NCI-H510A (cell line): ENCODE measurements around the gene CHST3.
"Not testable (repeated sequence)": the region's sequence is repeated elsewhere in the genome, so short reads cannot be mapped to it uniquely, and the experiment has no call there.

ENCODE experiments used
- DNase-seq: peaks from one replicate; lab custom pipeline; 2025; lab: John Stamatoyannopoulos, UW

Gene CHST3, protein sequence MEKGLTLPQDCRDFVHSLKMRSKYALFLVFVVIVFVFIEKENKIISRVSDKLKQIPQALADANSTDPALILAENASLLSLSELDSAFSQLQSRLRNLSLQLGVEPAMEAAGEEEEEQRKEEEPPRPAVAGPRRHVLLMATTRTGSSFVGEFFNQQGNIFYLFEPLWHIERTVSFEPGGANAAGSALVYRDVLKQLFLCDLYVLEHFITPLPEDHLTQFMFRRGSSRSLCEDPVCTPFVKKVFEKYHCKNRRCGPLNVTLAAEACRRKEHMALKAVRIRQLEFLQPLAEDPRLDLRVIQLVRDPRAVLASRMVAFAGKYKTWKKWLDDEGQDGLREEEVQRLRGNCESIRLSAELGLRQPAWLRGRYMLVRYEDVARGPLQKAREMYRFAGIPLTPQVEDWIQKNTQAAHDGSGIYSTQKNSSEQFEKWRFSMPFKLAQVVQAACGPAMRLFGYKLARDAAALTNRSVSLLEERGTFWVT

DNA sequence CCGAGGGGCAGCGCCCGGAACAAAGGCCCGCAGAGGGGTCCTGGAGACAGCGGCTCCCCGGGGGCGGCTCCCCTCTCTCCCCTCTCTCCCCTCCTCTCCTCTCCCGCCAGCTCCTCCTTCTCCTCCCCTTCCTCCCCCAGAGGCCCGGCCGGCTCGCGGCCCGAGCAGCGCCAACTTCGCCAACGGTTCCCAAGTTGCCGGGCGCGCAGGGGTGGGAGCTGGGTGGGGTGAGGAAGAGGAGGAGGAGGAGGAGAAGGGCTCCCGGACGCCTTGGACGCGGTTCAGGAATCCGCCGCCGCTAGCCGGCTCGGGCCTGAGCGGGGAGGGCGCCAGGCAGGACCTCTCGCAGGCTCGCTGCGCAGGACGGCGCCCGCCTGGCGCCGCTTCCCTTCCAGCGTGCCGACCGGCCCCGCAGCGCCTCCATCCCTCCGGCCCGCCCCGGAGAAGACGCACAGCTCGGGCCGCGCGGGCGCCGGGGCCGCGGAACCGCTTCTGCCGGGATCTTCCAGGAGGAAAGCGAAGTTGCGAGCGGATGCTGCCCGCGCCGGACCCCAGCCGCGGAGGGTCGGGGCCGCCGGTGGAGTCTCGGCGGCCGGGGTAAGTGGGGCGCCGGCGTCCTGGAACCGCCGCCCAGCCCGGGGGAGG lies at the start of gene CHST3:
TSS of gene CHST3 (plus strand) at position 298 of the 645 bp plus-strand sequence. CDS start 41,448 bp downstream, outside the sequence.
- DNase-seq, result no peak

DNA sequence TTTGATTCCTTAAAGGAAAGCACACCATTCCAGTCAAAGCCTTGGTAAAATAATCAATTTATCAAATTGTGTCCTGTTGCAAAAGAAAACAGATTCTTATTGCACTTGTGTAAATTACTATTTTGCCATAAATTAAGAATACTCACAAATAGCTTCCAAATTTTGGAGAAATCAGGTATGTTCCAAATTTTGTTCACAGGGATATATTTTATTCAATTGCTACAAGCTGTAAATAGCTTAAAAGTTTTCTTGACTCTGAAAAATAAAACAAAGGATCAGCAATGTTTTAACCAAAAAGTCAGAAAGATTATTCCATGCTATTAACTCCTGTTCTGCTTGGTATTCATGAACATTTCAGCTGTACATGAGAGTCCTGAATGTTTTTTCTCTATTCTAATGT lies 47.4 kb upstream of the CHST3 start:
- DNase-seq, result no peak

DNA sequence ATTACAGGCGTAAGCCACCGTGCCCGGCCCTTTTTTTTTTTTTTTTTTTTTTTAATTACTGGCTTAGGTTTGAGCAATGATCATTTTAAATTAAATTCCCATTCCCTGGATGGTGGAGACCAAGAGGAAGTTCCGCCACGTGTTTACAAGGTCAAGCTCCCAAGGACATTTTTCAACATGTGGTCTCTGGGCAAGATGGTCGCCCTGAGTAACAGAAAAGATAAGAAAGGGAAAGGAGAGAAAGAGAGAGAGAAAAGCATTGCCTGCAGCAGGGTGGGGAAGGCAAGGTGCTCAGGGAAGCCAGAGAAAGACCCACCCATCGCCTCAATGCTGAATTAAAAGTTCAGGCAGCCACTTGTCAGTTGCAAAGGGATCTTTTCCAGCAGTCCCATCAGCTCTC lies 45.2 kb upstream of the CHST3 start:
- no peak for DNase-seq

DNA sequence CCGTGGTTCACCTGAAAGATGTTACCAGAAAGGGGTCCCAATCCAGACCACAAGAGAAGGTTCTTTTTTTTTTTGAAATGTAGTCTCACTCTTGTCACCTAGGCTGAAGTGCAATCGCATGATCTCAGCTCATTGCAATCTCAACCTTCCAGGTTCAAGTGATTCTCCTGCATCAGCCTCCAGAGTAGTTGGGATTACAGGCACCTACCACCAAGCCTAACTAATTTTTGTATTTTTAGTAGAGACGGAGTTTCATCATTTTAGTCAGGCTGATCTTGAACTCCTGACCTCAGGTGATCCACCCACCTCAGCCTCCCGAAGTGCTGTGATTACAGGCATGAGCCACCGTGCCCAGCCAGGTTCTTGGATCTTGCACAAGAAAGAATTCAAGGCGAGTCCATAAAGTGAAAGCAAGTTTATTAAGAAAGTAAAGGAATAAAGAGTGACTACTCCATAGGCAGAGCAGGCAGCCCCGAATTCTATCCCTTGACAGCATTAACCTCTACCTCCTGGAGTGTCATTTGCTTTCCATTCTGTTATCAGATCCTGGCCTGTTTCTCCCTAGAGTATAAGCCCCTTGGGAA lies 44.1 kb upstream of the CHST3 start:
- not testable (repeated sequence) for DNase-seq

DNA sequence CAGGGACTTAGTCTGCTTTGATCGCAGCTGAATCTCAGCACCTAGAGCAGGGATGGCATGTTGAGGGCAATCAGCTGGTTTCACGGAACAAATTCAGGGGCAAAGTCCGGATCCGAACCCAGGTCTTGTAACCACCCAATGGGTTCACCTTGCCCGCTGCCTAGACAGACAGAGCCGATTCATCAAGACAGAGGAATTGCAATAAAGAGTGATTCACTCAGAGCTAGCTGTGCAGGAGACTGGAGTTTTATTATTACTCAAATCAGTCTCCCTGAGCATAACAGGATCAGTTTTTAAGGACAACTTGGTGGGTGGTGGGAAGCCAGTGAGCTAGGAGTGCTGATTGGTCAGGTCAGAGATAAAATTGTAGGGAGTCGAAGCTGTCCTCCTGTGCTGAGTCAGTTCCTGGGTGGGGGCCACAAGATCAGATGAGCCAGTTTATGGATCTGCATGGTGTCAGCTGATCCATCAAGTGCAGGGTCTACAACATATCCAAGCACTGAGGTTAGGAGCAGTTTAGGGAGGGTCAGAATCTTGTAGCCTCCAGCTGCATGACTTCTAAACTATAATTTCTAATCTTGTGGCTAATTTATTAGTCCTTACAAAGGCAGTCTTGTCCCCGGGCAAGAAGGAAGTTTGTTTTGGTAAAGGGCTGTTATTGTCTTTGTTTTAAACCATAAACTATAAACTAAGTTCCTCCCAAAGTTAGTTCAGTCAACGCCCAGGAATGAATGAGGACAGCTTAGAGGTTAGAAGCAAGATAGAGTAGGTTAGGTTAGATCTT lies 43.5 kb upstream of the CHST3 start:
- no peak for DNase-seq

DNA sequence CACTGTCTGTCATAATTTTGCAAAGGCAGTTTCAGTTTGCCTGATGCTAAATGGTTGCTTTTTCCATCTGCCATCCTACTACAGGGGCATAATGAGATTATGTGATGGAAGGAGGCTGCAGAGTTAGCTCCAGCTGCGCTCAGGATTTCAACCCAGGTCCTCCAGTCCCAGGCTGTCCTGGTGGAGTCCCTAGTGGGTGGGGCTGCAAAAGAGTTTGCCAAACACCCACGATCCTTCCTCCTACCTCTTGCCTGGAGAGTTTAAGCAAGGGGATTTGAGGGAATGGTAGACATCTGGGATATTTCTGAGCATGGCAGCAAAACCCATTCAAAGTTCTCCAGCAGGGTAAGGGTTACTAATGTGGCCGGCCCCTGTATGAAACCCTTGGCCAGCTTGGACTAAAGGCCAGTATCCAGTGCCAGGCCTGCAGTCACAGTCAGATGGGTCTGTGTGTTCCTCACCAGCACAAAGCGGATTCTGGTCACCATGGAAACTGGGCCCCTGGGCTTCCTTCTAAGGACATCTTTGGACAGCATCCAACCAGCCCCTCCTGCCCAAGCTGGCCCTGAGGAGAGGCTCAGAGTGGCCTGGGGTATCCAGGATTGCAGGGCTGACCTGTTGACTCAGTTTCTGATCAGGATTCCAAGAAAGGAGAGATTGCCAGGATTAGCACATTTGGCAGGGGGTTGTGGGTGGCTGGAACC lies 42.7 kb upstream of the CHST3 start:
- no peak for DNase-seq

DNA sequence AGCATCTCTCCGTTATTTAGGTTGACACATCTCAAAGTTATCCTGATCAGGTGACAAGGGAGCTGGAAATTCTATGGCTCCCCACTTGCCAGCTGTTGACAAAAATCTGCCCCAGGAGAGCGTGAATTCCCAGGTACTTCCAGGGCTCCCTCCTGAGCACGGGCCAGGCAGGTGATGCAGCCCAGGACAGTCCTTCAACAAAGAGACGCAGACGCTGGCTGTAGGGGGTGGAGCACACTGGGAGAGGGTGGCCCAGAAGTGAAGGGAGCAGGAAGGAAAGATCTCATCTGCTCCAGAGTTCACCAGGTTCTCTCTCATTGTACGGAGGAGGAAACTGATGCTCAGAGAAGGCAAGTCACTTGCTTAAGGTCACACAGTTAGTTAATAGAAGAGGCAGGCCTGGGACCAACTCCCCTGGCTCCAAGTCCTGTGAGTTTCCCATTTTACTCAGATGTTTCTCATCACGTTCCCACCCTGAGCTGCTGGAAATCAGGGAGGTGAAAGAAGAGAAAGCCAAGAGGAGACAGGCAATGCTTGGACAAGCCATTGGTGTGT lies 41.0 kb upstream of the CHST3 start:
- DNase-seq, result no peak

DNA sequence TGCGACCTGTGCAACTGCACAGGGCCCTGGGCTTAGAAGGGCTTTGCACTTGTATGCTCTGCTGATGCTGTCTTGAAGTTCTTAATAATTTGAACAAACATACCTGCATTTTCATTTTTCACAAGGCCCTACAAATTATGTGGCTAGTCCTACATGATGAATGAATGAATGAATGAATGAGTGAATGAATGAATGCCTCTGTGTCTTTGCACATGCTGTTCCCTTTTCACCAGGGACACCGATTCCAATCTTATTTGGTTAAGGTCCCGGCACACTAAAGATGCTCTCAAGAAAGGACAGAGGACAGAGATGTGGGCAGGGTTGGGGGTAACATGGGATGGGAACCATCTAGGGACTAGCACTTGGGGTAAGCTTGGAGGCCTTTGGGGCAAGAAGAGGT lies 39.4 kb upstream of the CHST3 start:
- no peak for DNase-seq

DNA sequence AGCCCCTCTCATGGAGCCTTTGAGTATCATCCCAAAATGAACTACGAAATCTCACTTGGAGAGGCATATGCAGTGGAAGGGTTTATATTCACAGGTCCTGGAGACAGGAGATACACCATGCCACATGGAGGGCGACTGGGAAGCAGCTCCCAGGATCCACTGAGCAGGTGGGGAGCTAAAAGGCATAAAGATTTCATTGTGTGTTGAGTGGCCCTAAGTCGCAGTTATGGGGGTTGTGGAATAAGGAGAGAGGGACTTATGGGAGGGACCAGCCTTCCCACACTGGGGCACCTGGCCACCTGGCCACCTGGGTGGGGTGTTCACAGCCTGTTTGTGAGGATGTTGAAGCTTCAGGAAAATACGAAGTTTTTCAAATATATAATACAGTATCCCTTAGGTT lies 37.0 kb upstream of the CHST3 start:
- DNase-seq, result no peak

DNA sequence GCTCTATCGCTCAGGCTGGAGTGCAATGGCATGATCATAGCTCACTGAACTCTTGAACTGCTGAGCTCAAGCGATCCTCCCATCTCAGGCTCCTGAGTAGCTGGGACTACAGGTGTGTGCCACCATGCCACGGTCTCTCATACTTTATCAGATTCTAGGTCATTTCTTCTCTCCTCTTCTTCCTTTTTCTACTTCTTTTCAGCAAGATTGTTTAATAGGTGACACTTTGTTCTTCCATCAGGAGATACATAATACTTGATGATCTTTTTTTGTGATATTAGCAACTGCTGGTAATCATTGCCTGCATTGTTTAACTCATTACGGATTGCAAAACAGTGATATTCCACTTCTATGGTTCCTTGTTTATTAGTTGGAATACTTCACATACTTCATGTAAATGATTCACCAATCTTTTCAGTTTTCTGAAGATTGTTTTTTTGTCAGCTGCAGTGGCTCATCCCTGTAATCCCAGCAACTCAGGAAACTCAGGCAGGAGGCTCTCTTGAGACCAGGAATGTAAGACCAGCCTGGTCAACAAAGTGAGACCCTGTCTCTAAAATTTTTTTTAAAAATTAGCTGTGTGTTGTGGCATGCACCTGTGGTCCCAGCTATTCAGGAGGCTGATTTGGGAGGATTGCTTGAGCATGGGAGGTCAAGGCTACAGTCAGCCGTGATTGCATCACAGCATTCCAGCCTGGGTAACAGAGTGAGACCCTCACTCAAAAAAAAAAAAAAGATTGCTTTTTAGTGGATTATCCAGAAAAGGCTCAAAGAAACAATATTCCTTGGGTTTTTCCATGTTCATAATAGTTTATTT lies 36.2 kb upstream of the CHST3 start:
- no peak for DNase-seq

DNA sequence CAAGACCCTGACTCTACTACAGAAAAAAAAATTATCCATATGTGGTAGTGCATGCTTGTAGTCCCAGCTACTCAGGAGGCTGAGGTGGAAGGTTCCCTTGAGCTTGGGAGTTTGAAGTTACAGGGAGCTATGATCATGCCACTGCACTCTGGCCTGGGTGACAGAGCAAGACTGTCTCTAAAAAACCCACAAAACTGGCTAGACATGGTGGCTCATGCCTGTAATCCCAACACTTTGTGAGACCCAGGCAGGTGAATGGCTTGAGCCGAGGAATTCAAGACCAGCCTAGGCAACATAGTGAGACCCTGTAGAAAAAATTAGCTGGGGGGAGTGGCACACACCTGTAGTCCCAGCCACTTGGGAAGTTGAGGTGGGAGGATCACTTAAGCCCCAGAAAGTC lies 32.9 kb upstream of the CHST3 start:
- DNase-seq, result no peak

DNA sequence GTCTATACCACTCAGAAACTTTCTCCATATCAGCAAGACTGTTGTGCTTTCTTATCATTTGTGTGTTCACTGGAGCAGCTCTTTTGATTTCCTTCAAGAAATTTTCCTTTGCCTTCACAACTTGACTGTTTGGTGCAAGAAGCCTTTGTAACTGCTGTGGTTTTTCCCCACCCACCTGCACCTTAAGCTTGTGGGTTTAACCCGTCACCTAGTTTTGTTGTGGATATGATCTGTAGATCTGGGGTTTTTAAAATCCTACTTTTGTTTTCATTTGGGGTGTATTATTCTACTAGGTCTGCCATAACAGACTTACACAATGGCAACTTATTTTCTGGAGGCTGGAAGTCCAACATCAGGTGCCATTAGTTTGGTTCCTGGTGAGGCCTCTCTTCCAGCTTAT lies 30.5 kb upstream of the CHST3 start:
- no peak for DNase-seq

DNA sequence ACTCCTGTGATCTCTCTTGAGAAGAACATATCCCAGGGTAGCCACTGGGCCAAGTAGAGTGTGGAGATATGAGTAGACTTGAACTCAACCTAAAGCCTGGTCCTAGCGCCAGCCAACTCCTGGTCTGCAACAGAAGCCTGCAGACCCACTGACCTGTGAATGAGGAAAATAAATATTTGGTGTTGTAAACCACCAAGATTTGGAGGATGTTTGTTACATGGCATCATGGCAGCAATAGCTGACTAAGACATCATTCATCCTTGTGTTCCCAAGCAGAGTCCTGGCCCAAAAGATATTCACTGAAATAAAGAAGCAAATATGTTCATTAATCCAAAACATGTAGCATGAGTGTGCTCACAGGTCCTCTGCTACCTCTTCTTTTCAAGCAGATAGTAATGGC lies 26.0 kb upstream of the CHST3 start:
- no peak for DNase-seq

DNA sequence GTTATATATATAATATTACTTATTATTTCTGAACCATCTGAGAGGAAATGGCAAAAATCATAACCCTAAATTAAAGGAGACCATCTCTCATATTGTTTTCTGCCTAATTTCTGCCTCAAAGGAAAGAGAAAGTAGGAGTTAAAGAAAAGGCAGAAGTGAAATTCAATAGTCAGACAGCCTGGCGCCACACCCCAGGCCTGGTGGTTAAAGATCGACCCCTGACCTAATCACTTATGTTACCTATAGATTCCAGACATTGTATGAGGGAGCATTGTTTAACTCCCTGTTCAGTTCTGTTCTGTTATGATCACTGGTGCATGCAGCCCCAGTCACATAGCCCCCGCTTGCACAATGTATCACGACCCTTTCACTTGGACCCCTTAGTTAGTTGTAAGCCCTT lies 24.9 kb upstream of the CHST3 start:
- DNase-seq, result no peak

DNA sequence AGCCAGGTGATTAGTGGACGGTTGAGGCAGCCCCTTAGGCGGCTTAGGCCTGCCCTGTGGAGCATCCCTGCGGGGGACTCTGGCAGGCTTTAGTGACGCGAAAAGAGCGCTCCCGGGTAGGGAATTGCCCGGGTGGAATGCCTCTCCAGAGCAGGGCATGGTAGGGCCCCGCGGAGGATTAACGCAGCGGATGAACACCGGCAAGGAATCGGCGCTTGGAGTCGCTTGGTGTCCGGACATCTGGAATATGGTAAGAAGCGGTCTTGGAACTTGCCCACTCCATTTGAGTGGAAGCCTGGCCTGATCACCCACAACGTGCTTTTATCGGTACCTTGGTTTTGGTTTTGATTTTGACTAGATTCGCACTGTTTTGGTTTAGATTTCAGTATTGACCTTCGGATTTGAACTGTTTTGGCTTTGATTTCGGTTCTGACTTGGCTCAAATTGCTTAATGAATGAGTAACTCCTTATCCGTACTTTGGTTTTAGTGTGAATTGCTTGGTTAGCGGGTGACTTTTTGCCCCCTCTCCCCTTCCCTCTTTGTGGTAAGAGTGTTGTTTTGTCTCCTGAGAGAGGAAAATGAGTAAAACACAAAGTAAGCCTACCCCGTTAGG lies 24.2 kb upstream of the CHST3 start:
- no peak for DNase-seq

DNA sequence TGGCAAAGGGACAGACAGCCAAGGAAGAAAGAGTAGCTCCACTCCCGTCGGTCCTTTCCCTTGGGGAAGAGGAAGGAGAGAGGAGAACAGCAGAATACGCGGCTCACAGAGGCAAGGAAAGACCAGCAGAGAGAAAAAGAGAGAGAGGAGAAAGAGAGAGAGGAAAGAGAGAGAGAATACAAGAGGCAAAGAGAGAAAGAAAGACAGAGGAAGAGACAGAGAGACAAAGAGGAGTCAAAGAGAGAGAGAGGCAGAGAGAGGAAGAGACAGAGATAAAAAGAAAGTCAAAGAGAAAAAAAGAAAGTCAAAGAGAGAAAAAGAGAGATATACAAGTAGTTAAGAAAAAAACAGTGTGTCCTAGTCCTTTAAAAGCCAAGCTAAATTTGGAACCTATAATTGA lies 23.4 kb upstream of the CHST3 start:
- no peak for DNase-seq

DNA sequence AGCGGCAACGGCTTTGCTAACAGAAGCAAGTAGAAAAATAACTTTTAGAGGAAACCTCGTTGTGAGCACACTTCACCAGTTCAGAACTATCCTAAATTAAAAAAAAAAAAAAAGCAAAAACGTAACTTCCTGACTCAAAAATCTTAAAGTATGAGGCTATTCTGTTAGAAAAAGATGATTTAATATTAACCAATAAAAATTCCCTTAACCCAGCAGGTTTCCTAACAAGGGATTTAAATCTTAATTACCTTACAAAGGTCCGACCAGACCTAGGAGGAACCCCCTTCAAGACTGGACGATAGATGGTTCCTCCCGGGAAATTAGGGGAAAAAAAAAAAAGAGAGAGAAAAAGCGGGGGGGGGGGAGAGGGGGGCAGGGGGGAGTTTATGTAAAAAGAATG lies 22.9 kb upstream of the CHST3 start:
- DNase-seq, result no peak

DNA sequence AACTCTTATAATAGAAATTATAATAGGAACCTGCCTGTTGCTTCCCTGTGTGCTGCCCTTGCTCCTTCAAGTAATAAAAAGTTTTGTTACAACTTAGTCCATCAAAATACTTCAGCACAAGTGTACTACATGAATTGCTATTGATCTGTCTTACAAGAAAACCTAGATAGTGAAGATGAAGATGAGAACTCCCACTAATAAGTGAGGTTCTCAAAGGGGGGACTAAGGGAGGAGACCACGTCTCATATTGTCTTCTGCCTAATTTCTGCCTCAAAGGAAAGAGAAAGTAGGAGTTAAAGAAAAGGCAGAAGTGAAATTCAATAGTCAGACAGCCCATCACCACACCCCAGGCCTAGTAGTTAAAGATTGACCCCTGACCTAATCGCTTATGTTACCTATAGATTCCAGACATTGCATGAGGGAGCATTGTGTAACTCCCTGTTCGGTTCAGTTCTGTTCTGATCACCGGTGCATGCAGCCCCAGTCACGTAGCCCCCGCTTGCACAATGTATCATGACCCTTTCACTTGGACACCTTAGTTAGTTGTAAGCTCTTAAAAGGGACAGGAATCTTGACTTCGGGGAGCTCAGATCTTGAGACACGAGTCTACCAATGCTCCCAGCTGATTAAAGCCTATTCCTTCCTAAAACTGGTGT lies 18.2 kb upstream of the CHST3 start:
- no peak for DNase-seq

DNA sequence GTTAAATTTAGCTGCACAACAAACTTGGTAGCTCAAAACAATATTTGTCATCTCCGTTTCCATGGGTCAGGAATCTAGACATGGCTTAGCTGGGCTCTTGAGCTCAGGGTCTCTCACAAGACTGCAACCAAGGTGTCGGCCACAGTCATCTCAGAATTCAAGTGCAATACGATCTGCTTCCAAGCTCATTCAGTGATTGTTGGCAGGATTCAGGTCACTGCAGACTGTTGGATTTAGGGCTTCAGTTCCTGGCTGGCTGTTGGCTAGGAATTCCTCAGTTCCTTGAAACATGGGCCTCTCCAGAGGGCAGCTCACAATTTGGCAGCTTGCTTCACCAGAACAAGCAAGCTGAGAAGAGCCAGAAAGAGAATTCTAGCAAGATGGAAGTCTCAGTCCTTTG lies 17.5 kb upstream of the CHST3 start:
- DNase-seq, result no peak
